HG03575 (cell line): ENCODE results near the gene BAHD1.

ENCODE experiments used
- ATAC-seq: cut with Tn5 transposase; IDR thresholded peaks from one replicate; pipeline ENCODE4 v1.9.1; 2021; ENCODE audit not compliant: unreplicated experiment, insufficient number of reproducible peaks, low FRiP score; ENCODE audit errors: extremely low read depth

The BAHD1 gene

GRCh38 chr15:40483919-40484318 is 43.2 kb downstream of the BAHD1 start:
- ATAC-seq: no peak

DNA sequence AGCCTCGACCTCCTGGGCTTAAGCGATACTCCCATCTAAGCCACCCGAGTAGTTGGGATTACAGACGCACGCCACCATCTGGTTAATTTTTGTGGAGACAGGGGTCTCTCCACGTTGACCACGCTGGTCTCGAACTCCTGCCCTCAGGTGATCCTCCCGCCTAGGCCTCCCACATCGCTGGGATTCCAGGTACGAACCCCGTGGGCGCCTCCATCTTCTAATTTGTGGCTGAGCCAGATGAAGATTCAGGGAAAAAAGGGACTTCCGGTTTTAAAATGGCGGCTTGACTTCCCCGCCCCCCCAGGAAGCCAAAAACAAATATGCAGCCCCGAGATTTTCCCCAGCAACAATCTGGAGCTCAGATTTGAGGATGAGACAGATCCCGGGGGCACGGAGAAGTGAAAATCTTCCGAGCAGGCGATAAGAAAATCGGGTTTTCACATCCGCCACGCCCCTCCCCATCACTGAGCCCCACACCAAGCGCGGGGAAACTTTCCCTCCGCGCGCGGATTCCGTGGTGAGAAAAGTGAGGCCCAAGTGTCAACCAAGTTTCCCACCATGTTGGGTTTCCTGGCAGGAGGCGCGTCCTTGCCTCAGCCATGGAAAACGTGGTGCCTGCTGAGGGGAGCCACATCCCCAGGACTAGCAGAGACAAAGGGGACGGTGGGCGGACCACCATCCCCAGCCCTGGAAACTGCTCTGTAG is 45.5 kb downstream of the BAHD1 start:
- no peak for ATAC-seq

DNA sequence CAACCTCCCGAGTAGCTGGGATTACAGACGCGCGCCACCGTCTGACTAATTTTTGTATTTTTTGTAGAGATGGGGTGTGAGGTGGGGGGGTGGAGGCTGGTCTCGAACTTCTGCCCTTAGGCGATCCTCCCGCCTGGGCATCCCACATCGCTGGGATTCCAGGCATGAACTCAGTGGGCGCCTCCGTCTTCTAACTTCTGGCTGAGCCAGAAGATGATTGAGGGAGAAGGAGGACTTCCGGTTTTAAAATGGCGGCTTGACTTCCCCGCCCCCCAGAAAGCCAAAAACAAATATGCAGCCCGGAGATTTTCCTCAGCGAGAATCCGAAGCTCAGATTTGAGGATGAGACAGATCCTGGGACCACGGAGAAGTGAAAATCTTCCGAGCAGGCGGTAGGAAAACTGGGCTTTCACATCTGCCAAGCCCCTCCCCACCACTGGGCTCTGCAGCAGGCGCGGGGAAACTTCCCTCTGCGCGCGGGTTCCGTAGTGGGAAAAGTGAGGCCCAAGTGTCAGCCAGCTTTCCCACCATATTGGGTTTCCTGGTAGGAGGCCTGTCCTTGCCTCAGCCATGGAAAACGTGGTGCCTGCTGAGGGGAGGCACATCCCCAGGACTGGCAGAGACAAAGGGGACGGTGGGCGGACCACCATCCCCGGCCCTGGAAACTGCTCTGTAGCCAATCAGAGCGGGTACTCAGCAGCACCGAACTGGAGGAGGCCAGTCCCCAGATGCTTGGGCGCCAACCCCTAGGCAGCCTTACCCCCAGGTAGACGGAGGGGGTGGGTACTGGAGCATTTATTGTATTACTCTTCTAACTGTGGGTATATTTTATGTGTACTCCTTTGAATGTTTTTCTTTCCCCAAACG is 47.3 kb downstream of the BAHD1 start:
- ATAC-seq: no peak

DNA sequence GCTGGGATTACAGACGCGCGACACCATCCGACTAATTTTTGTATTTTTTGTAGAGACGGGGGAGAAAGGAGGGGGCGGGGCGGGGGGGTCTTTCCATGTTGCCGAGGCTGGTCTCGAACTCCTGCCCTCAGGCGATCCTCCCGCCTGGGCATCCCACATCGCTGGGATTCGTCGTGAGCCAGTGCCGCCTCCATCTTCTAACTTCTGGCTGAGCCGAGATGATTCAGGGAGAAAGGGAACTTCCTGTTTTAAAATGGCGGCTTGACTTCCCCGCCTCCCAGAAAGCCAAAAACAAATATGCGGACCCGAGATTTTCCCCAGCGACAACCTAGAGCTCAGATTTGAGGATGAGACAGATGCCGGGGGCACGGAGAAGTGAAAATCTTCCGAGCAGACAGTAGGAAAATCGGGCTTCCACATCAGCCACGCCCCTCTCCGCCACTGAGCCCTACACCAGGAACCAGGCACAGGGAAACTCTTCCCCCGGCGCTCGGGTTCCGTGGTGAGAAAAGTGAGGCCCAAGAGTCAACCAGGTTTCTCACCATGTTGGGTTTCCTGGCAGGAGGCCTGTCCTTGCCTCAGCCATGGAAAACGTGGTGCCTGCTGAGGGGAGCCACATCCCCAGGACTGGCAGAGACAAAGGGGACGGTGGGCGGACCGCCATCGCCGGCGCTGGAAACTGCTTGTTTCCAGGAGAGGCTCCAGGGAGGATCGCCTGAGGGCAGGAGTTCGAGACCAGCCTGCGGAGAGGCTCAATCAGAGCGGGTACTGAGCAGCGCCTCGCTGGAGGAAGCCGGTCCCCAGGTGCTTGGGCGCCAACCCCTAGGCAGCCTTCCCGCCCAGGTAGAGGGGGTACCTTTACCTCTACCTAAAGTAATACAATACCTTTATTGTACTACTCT is 48.8 kb downstream of the BAHD1 start:
- no peak for ATAC-seq

DNA sequence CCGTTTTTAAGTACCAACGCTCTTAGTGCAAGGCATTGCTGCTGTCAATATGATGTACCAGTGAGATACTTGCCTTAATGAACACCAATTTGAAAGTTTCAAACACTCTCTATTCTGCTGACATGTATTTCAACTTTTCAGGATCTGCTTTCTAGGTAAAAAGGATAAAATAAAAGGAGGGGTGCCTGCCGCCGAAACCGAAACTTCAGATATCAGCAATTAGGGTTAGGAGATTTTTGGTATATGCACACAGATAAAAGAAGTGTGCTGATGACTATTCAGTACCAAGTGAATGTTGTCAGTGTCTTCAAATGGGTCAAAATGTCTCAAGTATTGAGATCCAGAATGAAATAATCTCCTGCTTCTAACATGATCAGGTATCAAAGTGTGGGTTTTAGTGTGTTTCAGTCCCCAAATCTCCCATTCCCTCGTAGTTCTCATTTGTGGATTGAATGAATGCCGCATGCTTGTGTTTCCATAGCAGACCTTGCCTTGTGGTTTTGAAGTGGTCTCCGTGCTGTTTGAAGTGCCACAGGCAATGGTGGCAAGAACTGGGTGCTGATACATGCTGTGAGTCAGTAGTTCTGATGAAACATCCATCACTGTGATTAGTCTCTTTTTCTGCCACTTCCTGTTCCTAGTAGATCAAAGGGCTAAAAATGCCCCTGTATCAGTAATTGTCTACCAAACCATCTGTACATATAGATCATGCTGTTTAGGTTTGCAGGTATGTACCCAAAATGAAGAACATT is 52.5 kb downstream of the BAHD1 start:
- no peak for ATAC-seq

DNA sequence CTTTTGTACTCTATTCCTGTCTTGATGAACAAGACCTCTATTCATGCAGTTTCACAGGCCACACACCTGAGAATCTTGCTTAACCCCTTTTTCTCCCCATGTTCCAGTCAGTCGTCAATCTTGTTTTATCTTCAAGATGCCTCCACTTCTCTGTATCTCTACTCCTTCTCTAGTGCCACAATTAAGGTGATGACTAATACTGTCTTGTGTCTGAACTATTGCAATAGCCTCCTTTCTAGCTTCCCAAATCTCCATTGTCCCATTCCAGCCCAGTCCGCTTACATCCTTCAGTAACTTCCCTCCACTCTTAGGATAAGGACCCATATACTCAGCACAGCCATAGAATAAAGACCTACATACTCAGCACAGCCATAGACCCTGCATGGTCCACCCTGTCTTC is 54.8 kb downstream of the BAHD1 start:
- ATAC-seq: no peak

GRCh38 chr15:40498418-40498817 is 57.7 kb downstream of the BAHD1 start:
- ATAC-seq: no peak

GRCh38 chr15:40498891-40499290 is 58.1 kb downstream of the BAHD1 start:
- ATAC-seq: no peak

DNA sequence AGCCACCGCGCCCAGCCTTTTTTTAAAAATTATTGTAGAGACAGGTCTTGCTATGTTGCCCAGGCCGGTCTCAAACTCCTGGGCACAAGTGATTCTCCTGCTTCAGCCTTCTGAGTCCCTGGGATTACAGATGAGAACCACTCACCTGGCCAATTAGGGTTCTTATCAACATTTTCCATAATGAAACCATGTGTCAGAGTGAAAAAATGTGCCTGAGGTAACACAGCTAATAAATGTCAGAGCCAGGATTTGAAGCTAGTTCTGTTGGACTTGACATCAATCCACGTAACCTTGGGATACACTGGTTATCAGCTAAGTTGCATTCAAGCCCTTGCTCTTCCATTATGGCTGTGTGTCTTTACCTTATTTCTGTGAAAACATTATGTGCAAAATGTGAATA is 59.2 kb downstream of the BAHD1 start:
- ATAC-seq: no peak

DNA sequence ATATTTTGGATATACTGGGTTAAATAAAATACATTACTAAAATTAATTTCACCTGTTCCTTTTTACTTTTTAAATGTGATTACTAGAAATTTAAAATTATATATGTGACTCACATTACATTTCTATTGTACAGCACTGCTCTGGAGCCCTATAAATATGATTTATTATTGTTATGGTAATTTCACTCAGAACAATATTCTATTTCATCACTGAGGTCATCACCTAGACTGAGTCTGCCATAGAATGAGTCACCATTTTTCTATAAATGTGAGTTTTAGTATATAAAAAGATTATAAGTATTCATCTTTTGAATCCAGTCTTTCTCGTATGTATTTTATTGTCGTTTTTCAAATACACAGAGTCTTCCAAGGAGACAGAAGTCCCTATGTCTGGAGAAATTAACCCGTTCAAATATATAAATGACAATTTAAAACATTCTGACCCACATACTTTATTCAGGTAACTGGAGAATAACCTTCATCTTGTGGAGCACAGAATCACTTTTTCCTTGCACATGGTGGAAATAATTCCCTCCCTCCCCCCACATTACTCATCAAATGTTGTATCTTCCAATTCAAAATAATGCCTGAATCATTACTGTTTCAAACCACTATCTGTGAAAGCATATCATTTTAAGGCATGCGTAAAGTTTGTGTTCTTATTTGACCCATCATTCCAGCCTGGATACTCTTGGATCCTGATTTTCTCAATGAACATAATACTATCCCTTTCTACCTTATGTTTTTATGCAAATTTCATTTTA is 60.0 kb downstream of the BAHD1 start:
- ATAC-seq: no peak

DNA sequence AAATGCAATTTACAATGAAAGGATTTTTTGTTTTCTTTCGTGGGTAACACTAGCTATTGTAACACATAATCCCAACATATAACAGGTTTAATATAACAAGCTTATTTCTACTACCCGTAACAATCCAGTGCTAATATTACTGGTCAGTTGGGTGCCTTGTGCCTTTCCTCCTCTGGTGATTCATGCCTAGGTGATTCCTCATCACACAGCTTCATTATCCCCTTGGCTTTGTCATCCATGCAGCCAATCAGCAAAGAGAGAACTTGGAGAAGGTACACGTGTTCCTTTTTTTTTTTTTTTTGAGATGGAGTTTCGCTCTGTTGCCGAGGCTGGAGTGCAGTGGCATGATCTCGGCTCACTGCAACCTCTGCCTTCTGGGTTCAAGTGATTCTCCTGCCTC is 60.7 kb downstream of the BAHD1 start:
- ATAC-seq: no peak

DNA sequence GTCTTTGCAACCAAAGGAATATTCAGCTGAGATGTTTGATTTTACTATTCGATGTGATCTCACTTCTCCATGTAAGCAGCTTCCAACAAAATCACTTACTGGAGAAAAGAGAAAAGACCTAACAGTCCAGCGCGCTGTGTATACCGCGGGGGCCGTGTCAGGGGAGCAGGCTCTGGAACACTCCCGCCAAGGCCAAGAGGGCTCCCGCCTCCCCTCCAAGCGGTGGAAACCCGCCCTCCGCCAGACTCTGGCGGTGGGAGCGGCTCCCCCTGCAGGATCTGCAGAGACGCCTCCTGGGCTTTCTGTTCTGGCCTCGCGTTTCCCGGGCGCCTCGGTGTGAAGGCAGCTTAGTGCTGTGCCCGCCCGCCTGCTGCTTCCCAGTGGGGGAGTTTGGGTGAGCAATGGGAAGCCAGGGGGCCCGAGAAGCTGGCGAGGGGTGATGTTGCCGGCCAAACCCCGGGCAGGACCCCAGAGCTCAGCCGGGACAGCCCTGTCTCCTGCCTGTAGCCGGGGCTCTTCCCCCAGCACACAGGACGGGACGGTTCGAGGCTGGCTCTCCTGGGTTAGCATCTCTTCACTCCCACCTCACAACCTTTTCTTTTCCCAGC is 66.3 kb downstream of the BAHD1 start:
- ATAC-seq: no peak

DNA sequence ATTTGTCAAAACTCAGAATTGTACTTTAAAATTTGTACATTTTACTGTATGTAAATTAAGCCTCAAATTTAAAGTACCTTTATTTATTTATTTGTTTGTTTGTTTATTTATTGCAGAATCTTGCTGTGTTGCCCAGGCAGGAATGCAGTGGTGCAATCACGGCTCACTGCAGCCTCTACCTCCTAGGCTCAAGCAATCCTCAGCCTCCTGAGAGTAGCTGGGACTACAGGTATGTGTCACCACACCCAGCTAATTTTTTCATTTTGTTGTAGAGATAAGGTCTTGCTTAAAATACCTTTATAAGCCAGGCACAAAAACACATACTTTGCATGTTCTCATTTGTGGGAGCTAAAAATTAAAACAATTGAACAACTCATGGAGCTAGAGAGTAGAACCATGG is 67.5 kb downstream of the BAHD1 start:
- no peak for ATAC-seq

- ATAC-seq: no peak
Observed at GRCh38 chr15:40510201-40510600, 69.4 kb downstream of the BAHD1 start.

GRCh38 chr15:40511093-40511471 is 70.3 kb downstream of the BAHD1 start:
- ATAC-seq: no peak

DNA sequence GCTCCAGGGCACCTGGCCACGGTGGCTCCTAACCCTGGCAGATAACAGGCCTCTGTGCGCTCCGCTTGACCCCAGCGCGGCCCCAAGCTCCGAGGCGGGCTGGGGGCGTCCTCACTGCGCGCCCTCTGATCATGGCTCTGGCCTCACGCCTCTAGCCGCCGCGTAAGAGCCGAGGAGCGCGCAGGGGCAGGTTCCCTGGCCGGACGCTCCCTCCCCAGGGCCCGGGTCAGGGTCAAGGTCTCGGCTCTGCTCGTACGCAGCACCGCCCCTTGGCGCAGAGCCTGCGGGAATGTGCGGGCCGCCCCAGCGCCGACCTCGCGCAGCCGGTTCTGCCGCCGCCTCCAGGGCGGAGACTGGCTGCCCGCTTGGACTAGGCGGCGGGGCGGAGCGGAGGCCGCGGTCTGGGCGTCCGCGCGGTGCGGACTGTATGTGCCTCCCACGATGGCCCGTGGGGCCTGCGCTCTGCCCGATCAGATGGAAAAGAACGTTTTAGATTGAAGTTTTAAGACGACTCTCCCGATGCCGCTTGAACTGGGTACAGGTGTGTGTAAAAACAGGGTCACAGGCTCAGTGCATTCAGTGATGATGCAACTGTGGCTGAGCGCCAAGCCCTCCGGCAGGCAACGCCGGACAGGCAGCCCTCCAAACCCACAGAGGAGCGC is 70.8 kb downstream of the BAHD1 start:
- no peak for ATAC-seq

GRCh38 chr15:40512440-40512839 is 71.7 kb downstream of the BAHD1 start:
- no peak for ATAC-seq
